Spinal cord (tissue), 10 donors: ENCODE data around the gene ARHGAP36. TPM values are rescaled to one million over a fixed set of nuclear protein-coding genes. Genes with fewer than 3 reads are reported as not detected.

ENCODE experiments used
- DNase-seq, 6 donors: peaks; one replicate each; pipeline versions ENCODE4 v3.0.0 to v3.0.0-alpha.2; 2013 to 2015; ENCODE audit warnings: low spot score in 6 of 6, low read depth in 4 of 6
- H3K27ac ChIP-seq: one replicate; pipeline ENCODE4 v1.5.1; 2013; ENCODE audit warnings: low read depth, low read length, control low read depth
- H3K27me3 ChIP-seq: one replicate; pipeline ENCODE4 v1.6.1; 2013; ENCODE audit warnings: low read length; ENCODE audit not compliant: control insufficient read depth, insufficient read depth
- H3K36me3 ChIP-seq: one replicate; pipeline ENCODE4 v1.6.1; 2013; ENCODE audit warnings: low read length; ENCODE audit not compliant: control insufficient read depth, insufficient read depth
- H3K4me1 ChIP-seq: one replicate; pipeline ENCODE4 v1.6.1; 2013; ENCODE audit warnings: low read length; ENCODE audit not compliant: control insufficient read depth, insufficient read depth
- H3K4me3 ChIP-seq: one replicate; pipeline ENCODE4 v1.5.1; 2013; ENCODE audit warnings: low read depth, low read length, control low read depth
- H3K9me3 ChIP-seq: one replicate; pipeline ENCODE4 v1.6.1; 2013; ENCODE audit warnings: low read length; ENCODE audit not compliant: control insufficient read depth, insufficient read depth
- WGBS: methylation state at CpG from one replicate; pipeline ENCODE4 v1.1.5; 2013; ENCODE audit warnings: missing lambda C conversion rate; ENCODE audit not compliant: insufficient coverage; 5-methylcytosine and 5-hydroxymethylcytosine counted together
- polyA plus RNA-seq, 2 donors: library from polyadenylated mRNA; unstranded; fragments of 120-200 nt; gene quantifications; one replicate each; pipeline ENCODE4 v1.2.1, GENCODE V29; 2013; ENCODE audit not compliant: insufficient read length in 2 of 2
- total RNA-seq, 2 donors: library from RNA; depleted of rRNA in 1 of 2; stranded (reverse); fragments of 120-200 nt in 1 of 2; fragments of >200 nt in 1 of 2; gene quantifications; one replicate each; pipeline versions ENCODE4 v1.2.3 to v1.2.4, GENCODE V29; 2013 to 2014
- donor health status: healthy.

ARHGAP36 gene
- total and polyA plus RNA-seq, 4 donors: 21.0 to 119 (median 83.1) TPM

DNA sequence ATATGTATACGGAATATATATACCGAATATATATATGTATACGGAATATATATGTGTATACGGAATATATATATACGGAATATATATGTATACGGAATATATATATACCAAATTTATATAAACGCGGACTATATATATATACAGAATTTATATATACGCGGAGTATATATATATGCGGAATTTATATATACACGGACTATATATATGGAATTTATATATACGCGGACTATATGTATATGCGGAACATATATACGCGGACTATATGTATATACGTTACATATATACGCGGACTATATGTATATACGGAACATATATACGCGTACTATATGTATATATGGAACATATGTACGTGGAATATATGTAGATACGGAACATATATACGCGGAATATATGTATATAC is 78.6 kb downstream of the ARHGAP36 start:
- H3K27me3 ChIP-seq: no peaks in the 10 kb centered on the region
- no peaks in the 10 kb centered on the region for H3K4me1 ChIP-seq
- 100% methylated on average over 1 of the region's 27 CpGs for WGBS
- no peak for DNase-seq
- H3K4me3 ChIP-seq: no peak overlapping the region
- no peaks in the 10 kb centered on the region for H3K36me3 ChIP-seq
- no peak overlapping the region for H3K27ac ChIP-seq
- H3K9me3 ChIP-seq: no peaks in the 10 kb centered on the region

DNA sequence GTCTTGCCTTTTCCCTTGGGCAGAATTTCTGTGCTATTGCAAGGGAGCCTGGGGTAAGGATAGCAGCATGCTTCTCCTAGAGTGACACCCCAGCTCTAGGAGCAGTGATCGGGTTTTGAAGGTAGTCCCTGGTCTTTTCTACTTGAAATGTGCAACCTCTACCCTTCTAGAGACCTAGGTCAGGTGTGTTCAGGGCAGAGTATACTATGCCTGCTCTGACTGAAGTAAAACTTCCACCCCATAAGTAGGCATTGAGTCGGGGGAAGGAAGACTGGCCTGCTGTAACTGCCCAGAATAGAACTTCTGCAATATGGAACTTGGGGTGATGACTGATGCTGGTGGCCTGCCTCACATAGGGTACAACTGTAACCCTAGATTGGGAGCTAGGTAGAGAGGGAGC is 80.9 kb downstream of the ARHGAP36 start:
- no peak for DNase-seq
- H3K4me3 ChIP-seq: no peak overlapping the region
- H3K9me3 ChIP-seq: no peaks in the 10 kb centered on the region
- H3K4me1 ChIP-seq: no peaks in the 10 kb centered on the region
- no peaks in the 10 kb centered on the region for H3K27me3 ChIP-seq
- no peaks in the 10 kb centered on the region for H3K36me3 ChIP-seq
- H3K27ac ChIP-seq: no peak overlapping the region
- no CpG with 5 or more reads among the region's 2 CpGs for WGBS

Other genes with a start within 250 kb of the ARHGAP36 start
- 10 to 100 TPM; 10.1 to 16.6 TPM for gene ENOX2, start 155.1 kb upstream of the ARHGAP36 start, total RNA-seq
- gene ENOX2, start 155.1 kb upstream of the ARHGAP36 start, polyA plus RNA-seq: 10 to 100 TPM in 1 of 2 donors, 1 to 10 TPM in 1; 6.1 to 16.5 TPM
- gene IGSF1, start 231.0 kb downstream of the ARHGAP36 start, total RNA-seq: 10 to 100 TPM in 1 of 2 donors, 1 to 10 TPM in 1; 9.3 to 12.3 TPM
- gene IGSF1, start 231.0 kb downstream of the ARHGAP36 start, polyA plus RNA-seq: 10 to 100 TPM; 16.1 to 17.3 TPM